Medulla oblongata (tissue), 1 donor: ENCODE measurements around the gene CAMK2N2.
"Not testable (repeated sequence)": the region's sequence is repeated elsewhere in the genome, so short reads cannot be mapped to it uniquely, and the experiment has no call there.

ENCODE experiments used
- DNase-seq: peaks from one replicate; pipeline ENCODE4 v3.0.0-alpha.2; 2015; ENCODE audit errors: extremely low spot score

The CAMK2N2 gene

GRCh38 chr3:184275381-184275701 is 14.0 kb upstream of the CAMK2N2 start:
- DNase-seq = no peak

GRCh38 chr3:184272269-184272668 is 10.9 kb upstream of the CAMK2N2 start:
- no peak for DNase-seq

GRCh38 chr3:184267249-184267648 is 5.9 kb upstream of the CAMK2N2 start:
- not testable (repeated sequence) for DNase-seq

DNA sequence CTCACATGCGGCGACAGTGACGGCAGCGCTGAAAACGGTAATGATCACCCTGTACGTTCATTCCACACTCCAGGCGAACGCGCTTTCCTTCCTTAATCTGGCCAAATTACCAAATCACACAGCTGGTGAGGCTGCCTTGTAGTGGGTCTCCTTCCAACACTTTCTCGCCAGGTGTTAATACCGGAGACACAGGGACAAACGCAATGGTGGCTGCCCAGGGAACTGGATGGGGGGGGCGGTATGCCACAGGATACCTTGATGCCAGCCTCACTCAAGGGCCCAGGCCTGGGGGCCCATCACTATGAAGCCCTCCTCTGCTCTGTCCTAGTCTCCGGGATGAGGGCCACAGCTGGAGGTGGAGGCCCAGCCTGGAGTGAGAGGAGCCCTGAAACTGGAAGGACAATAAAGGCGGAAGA is 1.4 kb upstream of the CAMK2N2 start:
- DNase-seq = no peak

DNA sequence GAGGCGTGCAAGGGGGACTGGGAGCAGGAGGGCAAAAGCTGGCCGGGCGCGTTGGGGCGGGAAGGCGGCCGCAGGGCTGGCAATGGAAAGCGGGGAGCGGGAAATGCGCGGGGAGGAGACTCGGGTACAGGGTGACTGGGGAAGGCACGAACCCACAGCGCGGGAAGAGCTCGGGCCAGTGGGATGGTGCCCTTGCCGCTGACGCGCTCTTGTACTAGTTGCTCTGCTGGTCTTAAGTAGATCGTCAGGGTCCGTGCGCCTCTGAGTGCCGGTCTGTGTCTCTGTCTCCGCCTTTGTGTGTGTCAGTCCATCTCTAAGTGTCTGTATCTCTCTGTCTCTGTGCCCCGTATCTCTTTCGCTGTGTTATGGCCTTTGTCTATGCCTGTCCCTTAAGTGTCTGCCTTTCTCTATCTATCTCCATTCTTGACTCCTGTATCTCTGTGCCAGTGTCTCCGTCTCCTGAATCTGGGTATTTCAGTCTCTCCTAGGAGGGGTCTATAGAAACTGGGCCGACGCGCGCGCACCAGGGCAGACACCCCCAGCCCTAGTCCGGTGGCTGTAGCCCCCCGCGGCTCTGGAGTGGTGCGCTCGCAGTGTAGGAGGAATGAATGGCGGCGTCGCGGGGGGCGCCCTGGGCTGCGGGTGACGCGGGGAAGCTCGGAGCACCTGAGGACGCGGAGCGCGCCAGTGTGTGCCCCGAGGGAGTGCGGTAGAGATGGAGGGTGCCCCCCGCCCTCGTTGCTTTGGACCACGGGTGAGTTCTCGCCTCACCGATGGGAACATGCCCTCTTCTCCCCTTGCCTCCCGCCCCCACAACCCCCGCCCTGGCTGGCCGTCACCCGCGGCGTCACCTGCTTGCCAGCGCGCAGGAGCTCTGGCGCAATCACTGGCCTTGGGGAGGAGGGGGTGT is 756 bp upstream of the CAMK2N2 start:
- DNase-seq = no peak

DNA sequence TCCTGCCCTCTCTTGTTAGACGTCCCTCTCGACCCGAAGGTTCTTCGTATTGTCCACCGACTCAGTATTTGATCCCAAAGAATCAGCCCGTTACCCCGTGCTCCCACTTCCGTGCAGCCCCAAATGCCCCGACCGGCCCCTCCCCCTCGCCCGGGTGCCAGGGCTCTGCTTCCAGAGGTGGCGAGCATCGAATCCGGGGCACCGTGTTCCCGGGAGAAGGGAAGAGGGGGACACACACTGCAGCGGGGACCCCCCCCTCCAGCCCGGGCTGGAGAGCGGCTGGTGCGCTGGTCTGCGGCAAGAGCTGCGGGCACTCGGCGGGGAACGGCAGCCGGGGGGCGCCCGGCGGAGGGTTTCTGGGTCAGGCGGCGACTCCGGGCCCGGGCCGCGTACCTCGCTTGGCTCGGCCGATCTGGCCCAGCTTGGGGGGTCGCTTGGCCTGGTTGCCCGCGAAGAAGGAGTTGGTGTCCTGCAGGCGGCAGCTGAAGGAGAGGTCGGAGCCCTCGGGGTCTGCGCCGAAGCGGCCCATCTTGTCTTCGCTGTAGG is 556 bp downstream of the CAMK2N2 start:
- DNase-seq = no peak

GRCh38 chr3:184259878-184260723 is 1.3 kb downstream of the CAMK2N2 start:
- DNase-seq = no peak

DNA sequence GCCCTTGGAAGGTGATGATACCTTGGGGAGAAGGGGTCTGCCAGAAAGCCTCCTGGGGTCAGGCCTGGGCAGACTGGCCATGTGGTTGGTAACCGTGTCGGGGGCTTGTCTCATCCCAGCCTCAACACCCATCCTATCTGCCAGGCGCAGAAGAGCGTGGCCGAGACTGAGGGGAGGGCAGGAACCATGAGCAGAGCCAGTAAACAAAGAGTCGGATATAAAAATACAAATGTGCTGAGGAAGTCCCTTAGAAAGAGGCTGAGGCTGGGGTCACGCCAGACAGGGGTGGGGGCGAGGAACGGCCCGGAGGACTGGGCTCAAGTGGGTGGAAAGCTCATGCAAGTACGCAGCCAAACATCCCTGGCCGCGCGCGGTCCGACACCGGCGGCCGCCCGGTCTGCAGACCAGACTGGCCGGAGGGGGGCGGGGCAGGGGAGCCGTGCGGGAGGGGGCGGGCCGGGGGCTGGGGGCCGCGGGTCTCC is 1.9 kb downstream of the CAMK2N2 start:
- no peak for DNase-seq

DNA sequence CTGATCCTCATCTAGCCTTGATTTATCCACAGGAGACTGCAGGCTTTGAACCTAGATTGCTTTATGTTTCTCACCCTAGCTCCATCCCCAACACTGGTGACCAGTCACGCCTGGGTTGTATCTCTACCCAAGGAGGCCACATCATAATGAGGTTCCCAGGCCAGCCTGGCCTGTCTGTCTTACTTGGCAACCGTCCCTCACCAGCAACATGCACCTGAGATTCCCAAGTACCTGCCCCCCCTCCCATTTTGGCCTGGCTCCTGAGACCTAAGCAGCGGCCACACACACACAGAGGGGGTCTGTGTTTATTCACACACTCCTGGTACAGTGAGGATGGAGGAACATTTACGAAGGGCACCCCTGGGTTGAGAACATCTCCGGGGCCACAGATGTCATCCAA is 2.4 kb downstream of the CAMK2N2 start:
- no peak for DNase-seq

GRCh38 chr3:184257083-184257915 is 4.1 kb downstream of the CAMK2N2 start:
- no peak for DNase-seq

- DNase-seq = no peak
Observed at GRCh38 chr3:184255291-184256039, 5.9 kb downstream of the CAMK2N2 start.

GRCh38 chr3:184250167-184250828 is 11.1 kb downstream of the CAMK2N2 start:
- peak; percentile 91 for DNase-seq

GRCh38 chr3:184249412-184250166 is 11.8 kb downstream of the CAMK2N2 start, which contains the start of gene EEF1AKMT4:
Gene EEF1AKMT4 (plus strand): TSS chr3:184249672. CDS start chr3:184249695, 23 bp downstream.
- DNase-seq = peak; percentile 96

DNA sequence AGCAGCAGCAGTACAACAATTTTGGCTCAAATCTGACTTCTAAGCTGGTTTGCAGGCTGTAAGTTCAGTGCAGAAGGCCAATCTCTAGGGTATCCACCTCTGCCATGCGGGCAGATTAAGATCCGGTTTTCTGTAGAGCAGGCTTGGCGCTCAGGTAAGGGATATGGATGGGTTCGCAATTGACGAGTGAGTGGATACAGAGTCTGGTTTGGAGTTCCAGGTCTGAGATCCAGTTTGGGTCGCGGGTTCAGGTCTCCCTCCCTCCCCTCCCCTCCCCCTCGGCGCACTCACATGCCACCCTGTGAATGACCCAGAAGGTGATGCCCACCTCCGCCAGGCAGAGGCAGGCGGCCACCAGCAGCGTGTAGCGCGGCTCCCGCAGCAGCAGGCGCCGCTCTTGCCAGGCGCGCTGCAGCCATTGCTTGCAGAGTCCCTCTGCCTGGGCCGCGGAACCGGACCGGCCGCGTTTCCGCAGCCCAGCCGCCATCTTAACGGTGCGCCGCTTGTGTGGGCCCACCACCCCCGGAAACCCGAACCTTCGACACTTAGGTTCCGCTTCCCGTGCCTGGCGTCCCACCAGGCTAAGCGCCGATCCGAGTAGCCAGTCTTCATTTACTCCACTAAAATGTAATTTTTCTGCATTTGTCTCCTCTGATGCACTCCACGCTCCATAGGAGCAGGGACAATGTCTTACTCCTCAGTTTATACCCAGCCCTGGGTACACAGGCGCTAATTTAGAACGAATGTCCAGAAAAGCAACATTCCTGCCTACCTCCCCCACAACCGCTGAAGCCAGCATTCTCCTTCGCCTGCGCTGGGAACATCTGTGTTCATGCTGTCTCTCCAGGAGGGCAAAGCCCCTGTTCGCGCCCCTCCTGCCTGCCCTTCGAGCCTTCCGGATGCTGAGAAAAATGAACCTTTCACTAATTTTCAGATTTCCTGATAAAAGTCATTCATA is 12.6 kb downstream of the CAMK2N2 start, which contains the start of gene ALG3:
ALG3 (minus strand) TSS at position 509 of the 958 bp plus-strand sequence; CDS start at position 487, 22 bp downstream.
- DNase-seq = peak; percentile 85

- DNase-seq = no peak
Observed at GRCh38 chr3:184242297-184242685, 19.1 kb downstream of the CAMK2N2 start.

DNA sequence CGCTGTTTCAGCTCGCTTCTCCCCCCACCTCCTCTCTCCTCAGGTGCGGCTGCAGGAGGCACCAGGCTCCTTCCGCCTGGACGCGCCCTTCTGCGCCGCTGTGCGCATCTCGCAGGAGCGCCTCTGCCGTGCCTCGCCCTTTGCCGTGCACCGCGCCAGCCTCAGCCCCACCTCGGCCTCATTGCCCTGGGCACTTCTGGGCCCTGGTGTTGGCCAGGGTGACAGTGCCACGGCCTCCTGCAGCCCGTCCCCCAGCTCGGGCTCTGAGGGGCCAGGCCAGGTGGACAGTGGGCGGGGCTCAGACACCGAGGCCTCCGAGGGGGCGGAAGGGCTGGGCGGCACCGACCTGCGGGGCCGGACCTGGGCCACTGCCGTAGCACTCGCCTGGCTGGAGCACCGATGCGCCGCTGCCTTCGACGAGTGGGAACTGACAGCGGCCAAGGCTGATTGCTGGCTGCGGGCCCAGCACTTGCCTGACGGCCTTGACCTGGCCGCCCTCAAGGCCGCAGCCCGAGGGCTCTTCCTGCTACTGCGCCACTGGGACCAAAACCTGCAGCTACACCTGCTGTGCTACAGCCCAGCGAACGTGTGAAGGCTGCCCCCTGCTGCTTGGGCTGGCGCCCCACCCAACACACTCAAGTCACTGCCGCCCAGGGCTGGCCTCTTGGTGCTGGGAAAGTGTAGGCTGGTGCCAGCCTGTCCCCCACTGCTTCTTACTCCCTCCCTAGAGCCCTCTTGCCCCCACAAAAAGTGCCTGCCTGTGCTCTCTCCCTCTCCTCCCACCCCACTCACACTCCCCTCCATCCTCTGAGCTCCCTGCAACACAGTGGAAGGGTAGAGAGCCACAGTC is 19.7 kb downstream of the CAMK2N2 start:
- DNase-seq = no peak

DNA sequence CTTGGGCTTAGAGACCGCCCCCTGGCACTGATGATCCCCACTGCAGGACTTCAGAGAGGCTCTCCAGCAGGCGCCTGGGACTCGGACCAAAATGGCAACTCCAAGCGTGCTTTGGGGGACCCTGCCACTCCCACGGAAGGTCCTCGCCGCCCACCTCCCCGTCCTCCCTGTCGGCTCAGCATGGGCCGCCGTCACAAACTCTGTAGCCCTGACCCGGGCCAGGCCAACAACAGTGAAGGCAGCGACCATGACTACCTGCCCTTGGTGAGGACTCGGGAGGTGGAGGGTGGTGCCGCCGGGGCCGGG is 20.3 kb downstream of the CAMK2N2 start:
- DNase-seq = no peak
